Fibroblast of lung (primary cell): Measurements from ENCODE around the gene ING5. TPM values are rescaled to one million over a fixed set of nuclear protein-coding genes. Genes with fewer than 3 reads are reported as not detected.

ENCODE experiments used
- DNase-seq, 2 donors: peaks; one replicate each; pipeline versions ENCODE4 v3.0.0 to v3.0.0-alpha.2; 2010; ENCODE audit warnings: low read depth in 2 of 2
- H2AFZ ChIP-seq: 2 replicates; pipeline ENCODE4 v1.5.1; 2012; ENCODE audit warnings: low read length, control low read depth, inconsistent platforms
- H3K27ac ChIP-seq: 2 replicates; pipeline ENCODE4 v1.5.1; 2011; ENCODE audit warnings: low read length, control low read depth; ENCODE audit not compliant: insufficient read depth
- H3K27me3 ChIP-seq: 2 replicates; pipeline ENCODE4 v1.5.1; 2011; ENCODE audit warnings: mild to moderate bottlenecking, low read length; ENCODE audit not compliant: control insufficient read depth, insufficient read depth
- H3K36me3 ChIP-seq: 2 replicates; pipeline ENCODE4 v1.5.1; 2011; ENCODE audit warnings: low read length; ENCODE audit not compliant: control insufficient read depth, insufficient read depth
- H3K4me1 ChIP-seq: 2 replicates; pipeline ENCODE4 v1.5.1; 2011; ENCODE audit warnings: low read length; ENCODE audit not compliant: control insufficient read depth, insufficient read depth; ENCODE audit errors: extremely low read depth
- H3K4me2 ChIP-seq: 2 replicates; pipeline ENCODE4 v1.5.1; 2011; ENCODE audit warnings: low read length, control low read depth; ENCODE audit not compliant: insufficient read depth; ENCODE audit errors: extremely low read depth
- H3K4me3 ChIP-seq, 4 experiments: fragments of 200-600 bp in 1 of 4; sonication (generic) in 1 of 4; replicated peaks in 1 of 4; 2 replicates each; pipeline ENCODE4 v1.5.1; 2011 to 2016; ENCODE audit warnings: low read length in 4 of 4, low read depth in 3 of 4, mild to moderate bottlenecking in 3 of 4, control low read depth in 2 of 4, inconsistent platforms in 1 of 4, mixed read lengths in 1 of 4; ENCODE audit not compliant: insufficient read depth in 1 of 4; ENCODE audit errors: control extremely low read depth in 1 of 4
- H3K79me2 ChIP-seq: 2 replicates; pipeline ENCODE4 v1.5.1; 2012; ENCODE audit warnings: mild to moderate bottlenecking, low read length, inconsistent platforms; ENCODE audit not compliant: control insufficient read depth, insufficient read depth
- H3K9ac ChIP-seq: 2 replicates; pipeline ENCODE4 v1.5.1; 2011; ENCODE audit warnings: mild to moderate bottlenecking, low read length, control low read depth; ENCODE audit not compliant: insufficient read depth
- H3K9me3 ChIP-seq: 2 replicates; pipeline ENCODE4 v1.5.1; 2012; ENCODE audit warnings: low read depth, low read length; ENCODE audit not compliant: control insufficient read depth, insufficient read depth
- H4K20me1 ChIP-seq: 2 replicates; pipeline ENCODE4 v1.5.1; 2011; ENCODE audit warnings: low read length; ENCODE audit not compliant: control insufficient read depth, insufficient read depth; ENCODE audit errors: extremely low read depth
- EZH2 ChIP-seq: IDR thresholded peaks from 2 replicates; pipeline ENCODE4 v1.5.1; 2012; ENCODE audit warnings: low read length, control low read depth, mild to moderate bottlenecking; ENCODE audit errors: missing control alignments
- polyA plus RNA-seq, 2 donors: library from polyadenylated mRNA; depleted of rRNA in 1 of 2; stranded (reverse) in 1 of 2; unstranded in 1 of 2; fragments of >200 nt; gene quantifications; 2 replicates each; pipeline ENCODE4 v1.2.1, GENCODE V29; 2011 to 2012; ENCODE audit warnings: missing spikeins in 1 of 2
- total RNA-seq: library from RNA; depleted of rRNA; stranded (reverse); fragments of >200 nt; gene quantifications from 2 replicates; pipeline ENCODE4 v1.2.1, GENCODE V29; 2014
- TF ChIP-seq, protein P1 (sequence below), 2 donors: IDR thresholded peaks in 1 of 2; conservative IDR thresholded peaks in 1 of 2; 1 replicate in 1 of 2; 2 replicates in 1 of 2; pipeline ENCODE4 v1.5.1; 2011 to 2012; ENCODE audit warnings: low read length in 2 of 2, control low read depth in 1 of 2, inconsistent platforms in 1 of 2, low read depth in 1 of 2, mild to moderate bottlenecking in 1 of 2

The ING5 gene
- total and polyA plus RNA-seq, 2 donors (not counting 1 experiment from before 2014, with no cell fraction given), result 17.4 to 27.4 TPM

DNA sequence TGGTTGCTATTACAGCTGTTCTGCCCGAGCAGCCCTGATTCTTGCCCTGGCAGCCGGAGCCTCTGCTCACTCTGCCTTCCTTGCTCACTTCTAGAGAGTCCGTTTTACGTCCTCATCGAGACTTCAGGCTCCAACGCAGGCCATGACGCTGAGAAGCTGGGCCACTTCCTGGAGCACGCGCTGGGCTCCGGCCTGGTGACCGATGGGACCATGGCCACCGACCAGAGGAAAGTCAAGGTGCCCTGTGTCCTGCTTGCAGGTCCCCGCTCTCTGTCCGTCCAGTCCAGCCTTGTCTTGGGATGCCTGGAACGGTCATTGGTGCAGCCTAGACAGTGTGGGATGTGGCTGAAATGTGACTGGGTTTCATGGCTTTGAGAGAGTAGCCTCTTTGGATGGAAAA lies 49.3 kb downstream of the ING5 start:
- Histone ChIP-seq H3K4me2 (no peak overlapping the region), H3K36me3 (peaks cover 14% of the 10 kb centered on the region), H3K27ac (no peak overlapping the region), H3K79me2 (no peaks in the 10 kb centered on the region), H3K9ac (no peak overlapping the region), H4K20me1 (no peaks in the 10 kb centered on the region), H3K9me3 (no peaks in the 10 kb centered on the region), H3K27me3 (no peaks in the 10 kb centered on the region), H3K4me1 (no peaks in the 10 kb centered on the region), H3K4me3 (no peak overlapping the region), H2AFZ (no peak overlapping the region)
- no peak for TF ChIP-seq EZH2
- TF ChIP-seq, protein P1, sequence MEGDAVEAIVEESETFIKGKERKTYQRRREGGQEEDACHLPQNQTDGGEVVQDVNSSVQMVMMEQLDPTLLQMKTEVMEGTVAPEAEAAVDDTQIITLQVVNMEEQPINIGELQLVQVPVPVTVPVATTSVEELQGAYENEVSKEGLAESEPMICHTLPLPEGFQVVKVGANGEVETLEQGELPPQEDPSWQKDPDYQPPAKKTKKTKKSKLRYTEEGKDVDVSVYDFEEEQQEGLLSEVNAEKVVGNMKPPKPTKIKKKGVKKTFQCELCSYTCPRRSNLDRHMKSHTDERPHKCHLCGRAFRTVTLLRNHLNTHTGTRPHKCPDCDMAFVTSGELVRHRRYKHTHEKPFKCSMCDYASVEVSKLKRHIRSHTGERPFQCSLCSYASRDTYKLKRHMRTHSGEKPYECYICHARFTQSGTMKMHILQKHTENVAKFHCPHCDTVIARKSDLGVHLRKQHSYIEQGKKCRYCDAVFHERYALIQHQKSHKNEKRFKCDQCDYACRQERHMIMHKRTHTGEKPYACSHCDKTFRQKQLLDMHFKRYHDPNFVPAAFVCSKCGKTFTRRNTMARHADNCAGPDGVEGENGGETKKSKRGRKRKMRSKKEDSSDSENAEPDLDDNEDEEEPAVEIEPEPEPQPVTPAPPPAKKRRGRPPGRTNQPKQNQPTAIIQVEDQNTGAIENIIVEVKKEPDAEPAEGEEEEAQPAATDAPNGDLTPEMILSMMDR (conservative IDR thresholded peaks at IDR 0.05 in 1 of 2, IDR thresholded peaks at IDR 0.05 in 1 of 2; ENCODE audit: low read depth in 1 of 2, low read length in 2 of 2), result no peak
- no peak for DNase-seq

DNA sequence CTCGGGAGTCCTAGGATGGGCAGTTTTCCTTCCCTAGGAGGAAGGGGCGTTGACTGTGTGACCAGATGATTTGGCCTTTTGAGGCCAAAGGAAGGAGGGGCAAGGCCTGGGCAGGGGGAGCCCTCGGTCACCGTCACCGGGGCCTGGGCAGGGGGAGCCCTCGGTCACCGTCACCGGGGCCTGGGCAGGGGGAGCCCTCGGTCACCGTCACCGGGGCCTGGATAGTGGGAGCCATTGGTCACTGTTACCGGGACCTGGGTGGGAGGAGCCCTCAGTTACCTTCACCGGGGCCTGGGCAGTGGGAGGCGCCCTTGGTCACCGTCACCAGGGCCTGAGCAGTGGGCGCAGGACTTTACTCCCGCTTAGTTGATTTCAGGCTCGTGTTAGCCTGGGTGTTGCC lies 49.9 kb downstream of the ING5 start:
- Histone ChIP-seq H3K4me3 (no peak overlapping the region), H2AFZ (no peak overlapping the region), H4K20me1 (no peaks in the 10 kb centered on the region), H3K4me1 (no peaks in the 10 kb centered on the region), H3K4me2 (no peak overlapping the region), H3K36me3 (peaks cover 14% of the 10 kb centered on the region), H3K27me3 (no peaks in the 10 kb centered on the region), H3K79me2 (no peaks in the 10 kb centered on the region), H3K9me3 (no peaks in the 10 kb centered on the region), H3K9ac (no peak overlapping the region), H3K27ac (no peak overlapping the region)
- DNase-seq, result no peak
- TF ChIP-seq, protein P1 (conservative IDR thresholded peaks at IDR 0.05 in 1 of 2, IDR thresholded peaks at IDR 0.05 in 1 of 2; ENCODE audit: low read depth in 1 of 2, low read length in 2 of 2), result no peak
- no peak for TF ChIP-seq EZH2

DNA sequence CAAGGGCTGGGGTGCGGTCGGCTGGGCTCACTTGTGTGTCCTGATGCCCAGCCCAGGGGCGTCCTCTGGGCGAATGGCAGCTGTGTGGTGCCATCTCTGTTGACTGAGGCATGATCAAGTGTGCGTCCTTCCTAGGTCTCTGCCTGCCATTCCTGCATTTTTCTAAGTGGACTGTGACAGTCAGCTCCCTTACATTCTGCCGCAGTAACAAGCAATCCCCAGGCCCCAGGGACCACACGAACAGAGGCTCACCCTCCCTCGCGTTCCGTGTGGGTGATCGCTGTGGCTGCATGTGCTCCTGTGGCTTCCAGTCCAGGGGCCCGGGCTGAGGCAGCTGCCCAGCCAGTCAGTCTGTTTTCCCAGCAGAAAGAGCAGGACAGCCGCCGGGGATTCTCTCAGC lies 50.4 kb downstream of the ING5 start:
- no peak overlapping the region for H2AFZ ChIP-seq
- no peak for TF ChIP-seq EZH2
- TF ChIP-seq, protein P1 (conservative IDR thresholded peaks at IDR 0.05 in 1 of 2, IDR thresholded peaks at IDR 0.05 in 1 of 2; ENCODE audit: low read depth in 1 of 2, low read length in 2 of 2), result no peak
- H3K4me3 ChIP-seq, result no peak overlapping the region
- H3K4me2 ChIP-seq, result no peak overlapping the region
- no peaks in the 10 kb centered on the region for H3K79me2 ChIP-seq
- no peak overlapping the region for H3K27ac ChIP-seq
- H3K9me3 ChIP-seq, result no peaks in the 10 kb centered on the region
- peaks cover 15% of the 10 kb centered on the region for H3K36me3 ChIP-seq
- no peaks in the 10 kb centered on the region for H3K4me1 ChIP-seq
- H3K9ac ChIP-seq, result no peak overlapping the region
- H4K20me1 ChIP-seq, result no peaks in the 10 kb centered on the region
- no peak for DNase-seq
- no peaks in the 10 kb centered on the region for H3K27me3 ChIP-seq
